Lung (tissue), 12 donors: ENCODE data around the gene ANGPTL8. TPM values are rescaled to one million over a fixed set of nuclear protein-coding genes. Genes with fewer than 3 reads are reported as not detected.

Source experiments
- ATAC-seq: fragments of 200-7000 bp; cut with Tn5 transposase; one replicate; pipeline ENCODE4 v1.9.1; 2020; ENCODE audit warnings: moderate number of reproducible peaks; ENCODE audit not compliant: insufficient read depth, low FRiP score
- DNase-seq, 3 donors: peaks; one replicate each; pipeline ENCODE4 v3.0.0-alpha.2; 2013 to 2017
- H3K27ac ChIP-seq, 2 donors: one replicate each; pipeline ENCODE4 v1.5.1; 2013; ENCODE audit warnings: mild to moderate bottlenecking in 2 of 2, moderate library complexity in 2 of 2, control low read depth in 1 of 2, inconsistent platforms in 1 of 2, low read depth in 1 of 2, low read length in 1 of 2
- H3K27me3 ChIP-seq, 3 donors: one replicate each; pipeline ENCODE4 v1.5.1; 2013; ENCODE audit warnings: low read length in 2 of 3; ENCODE audit not compliant: control insufficient read depth in 3 of 3, insufficient read depth in 3 of 3
- H3K36me3 ChIP-seq, 4 donors: one replicate each; pipeline ENCODE4 v1.5.1; 2013; ENCODE audit warnings: low read length in 4 of 4, mild to moderate bottlenecking in 1 of 4, moderate library complexity in 1 of 4; ENCODE audit not compliant: control insufficient read depth in 4 of 4, insufficient read depth in 4 of 4
- H3K4me1 ChIP-seq, 5 donors: one replicate each; pipeline ENCODE4 v1.5.1; 2013; ENCODE audit warnings: low read length in 5 of 5, mild to moderate bottlenecking in 2 of 5, moderate library complexity in 1 of 5; ENCODE audit not compliant: control insufficient read depth in 5 of 5, insufficient read depth in 5 of 5
- H3K4me3 ChIP-seq: one replicate; pipeline ENCODE4 v1.5.1; 2013; ENCODE audit warnings: mild to moderate bottlenecking, control low read depth, moderate library complexity
- H3K9ac ChIP-seq, 2 donors: one replicate each; pipeline ENCODE4 v1.5.1; 2013; ENCODE audit warnings: low read length in 2 of 2, control low read depth in 1 of 2; ENCODE audit not compliant: insufficient read depth in 1 of 2
- H3K9me3 ChIP-seq, 4 donors: one replicate each; pipeline ENCODE4 v1.5.1; 2013; ENCODE audit warnings: low read length in 3 of 4, mild to moderate bottlenecking in 1 of 4, moderate library complexity in 1 of 4; ENCODE audit not compliant: control insufficient read depth in 4 of 4, insufficient read depth in 3 of 4
- WGBS, 2 donors: extraction: QIAGEN DNeasy Blood & Tissue Kit; methylation state at CpG; one replicate each; pipeline ENCODE4 v1.1.7; 2013; 5-methylcytosine and 5-hydroxymethylcytosine counted together
- polyA plus RNA-seq, 2 donors: library from polyadenylated mRNA; stranded (reverse); fragments of 200-250 nt; gene quantifications; one replicate each; pipeline ENCODE4 v1.2.1, GENCODE V29; 2013
- total RNA-seq, 2 donors: library from RNA; depleted of rRNA in 1 of 2; stranded (reverse); fragments of >200 nt in 1 of 2; gene quantifications; one replicate each; pipeline ENCODE4 v1.2.1, GENCODE V29; 2014 to 2021
- TF ChIP-seq, protein P1 (sequence below): IDR thresholded peaks from 2 replicates; pipeline ENCODE4 v1.5.1; 2012; ENCODE audit warnings: mild to moderate bottlenecking; ENCODE audit errors: control extremely low read depth, extremely low read depth
- donor health status: control.
- donor health status: control.
- donor health status: Bipolar disorder and iron deficiency.
- donor health status: healthy.
- donor health status: DM: yes; HTN: yes; CAD: no.

Gene ANGPTL8
- total and polyA plus RNA-seq, 4 donors = 0.19 to 1.0 TPM; not detected in 2

DNA sequence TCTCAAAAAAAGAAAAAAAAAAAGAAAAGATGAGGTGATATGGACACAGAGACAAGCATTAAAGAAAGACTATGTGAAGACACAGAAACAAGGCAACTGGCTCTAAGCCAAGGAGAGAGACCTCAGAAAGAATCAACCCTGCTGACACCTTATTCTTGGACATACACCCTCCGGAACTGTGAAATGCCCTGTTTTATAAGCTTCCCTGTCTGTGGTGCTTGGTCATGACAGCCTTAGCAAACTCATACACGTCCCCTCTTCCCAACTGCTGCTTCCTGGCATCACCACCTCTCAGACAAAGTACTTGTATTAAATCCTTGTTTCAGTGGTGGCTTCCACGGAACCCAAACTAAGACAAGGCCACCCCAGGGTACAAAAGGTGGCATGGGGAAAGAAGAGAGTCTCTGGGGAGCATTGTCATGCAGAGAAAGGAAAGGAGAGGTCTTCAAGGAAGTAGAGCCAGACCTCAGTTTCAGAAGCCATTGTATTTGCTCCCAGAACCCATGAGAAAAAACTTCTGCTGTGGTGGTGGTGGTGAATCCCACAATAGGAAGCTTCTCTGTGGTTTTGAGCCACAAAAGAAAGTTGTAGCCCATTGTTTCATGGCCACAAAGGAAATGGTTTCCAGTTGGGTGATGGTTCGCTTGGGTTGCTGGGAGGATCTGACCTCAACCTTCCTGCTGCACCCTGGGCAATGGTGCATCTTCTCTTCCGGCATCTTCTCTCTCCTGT, 40.3 kb downstream of the ANGPTL8 start:
- no peaks in the 10 kb centered on the region for H3K9me3 ChIP-seq
- H3K9ac ChIP-seq = no peak overlapping the region
- H3K27me3 ChIP-seq = no peaks in the 10 kb centered on the region
- 34 to 54% methylated on average over 5 of the region's 5 CpGs for WGBS, 2 donors
- no peaks in the 10 kb centered on the region for H3K36me3 ChIP-seq
- no peak overlapping the region for H3K27ac ChIP-seq
- DNase-seq = peak in 1 of 3 donors; percentile 37
- TF ChIP-seq, protein P1, sequence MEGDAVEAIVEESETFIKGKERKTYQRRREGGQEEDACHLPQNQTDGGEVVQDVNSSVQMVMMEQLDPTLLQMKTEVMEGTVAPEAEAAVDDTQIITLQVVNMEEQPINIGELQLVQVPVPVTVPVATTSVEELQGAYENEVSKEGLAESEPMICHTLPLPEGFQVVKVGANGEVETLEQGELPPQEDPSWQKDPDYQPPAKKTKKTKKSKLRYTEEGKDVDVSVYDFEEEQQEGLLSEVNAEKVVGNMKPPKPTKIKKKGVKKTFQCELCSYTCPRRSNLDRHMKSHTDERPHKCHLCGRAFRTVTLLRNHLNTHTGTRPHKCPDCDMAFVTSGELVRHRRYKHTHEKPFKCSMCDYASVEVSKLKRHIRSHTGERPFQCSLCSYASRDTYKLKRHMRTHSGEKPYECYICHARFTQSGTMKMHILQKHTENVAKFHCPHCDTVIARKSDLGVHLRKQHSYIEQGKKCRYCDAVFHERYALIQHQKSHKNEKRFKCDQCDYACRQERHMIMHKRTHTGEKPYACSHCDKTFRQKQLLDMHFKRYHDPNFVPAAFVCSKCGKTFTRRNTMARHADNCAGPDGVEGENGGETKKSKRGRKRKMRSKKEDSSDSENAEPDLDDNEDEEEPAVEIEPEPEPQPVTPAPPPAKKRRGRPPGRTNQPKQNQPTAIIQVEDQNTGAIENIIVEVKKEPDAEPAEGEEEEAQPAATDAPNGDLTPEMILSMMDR = no peak
- ATAC-seq = no peak
- peaks cover 0 to 9% (median 0%) of the 10 kb centered on the region in 5 donors for H3K4me1 ChIP-seq
- H3K4me3 ChIP-seq = no peak overlapping the region

DNA sequence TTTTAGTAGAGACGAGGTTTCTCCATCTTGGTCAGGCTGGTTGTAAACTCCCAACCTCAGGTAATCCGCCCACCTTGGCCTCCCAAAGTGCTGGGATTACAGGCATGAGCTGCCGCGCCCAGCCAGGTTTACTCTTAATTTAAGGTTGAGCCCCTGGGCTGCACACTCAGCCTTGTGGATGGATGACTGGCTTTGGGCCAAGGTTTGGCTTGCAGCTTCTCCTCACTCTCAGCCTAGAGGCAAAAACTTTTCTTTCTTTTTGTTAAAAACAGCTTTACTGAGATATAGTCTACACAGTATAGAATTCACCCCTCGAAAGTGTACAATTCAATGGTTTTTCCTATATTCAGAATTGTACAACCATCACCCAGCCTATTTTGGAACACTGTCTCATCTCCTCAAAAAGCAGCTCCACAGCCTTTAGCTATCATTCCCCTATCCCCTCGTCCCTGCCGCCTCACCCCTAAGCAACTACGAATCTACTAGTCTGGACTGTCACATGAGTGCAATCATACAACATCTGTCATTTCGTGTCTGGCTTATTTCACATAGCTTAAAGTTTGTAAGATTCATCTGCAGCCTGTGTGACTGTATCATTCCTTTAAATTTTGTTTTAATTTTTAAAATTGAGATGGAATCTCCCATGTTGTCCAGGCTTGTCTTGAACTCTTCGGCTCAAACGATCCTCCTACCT, 42.1 kb downstream of the ANGPTL8 start:
- ATAC-seq (no peak), DNase-seq (peak in 2 of 3 donors; percentile 50 to 75)
- no peak overlapping the region for H3K4me3 ChIP-seq
- 80 to 87% methylated on average over 11 of the region's 11 CpGs for WGBS, 2 donors
- H3K27ac ChIP-seq = no peak overlapping the region
- TF ChIP-seq, protein P1 = no peak
- no peak overlapping the region for H3K9ac ChIP-seq
- no peaks in the 10 kb centered on the region for H3K36me3 ChIP-seq
- no peaks in the 10 kb centered on the region for H3K27me3 ChIP-seq
- peaks cover 0 to 11% (median 0%) of the 10 kb centered on the region in 5 donors for H3K4me1 ChIP-seq
- no peaks in the 10 kb centered on the region for H3K9me3 ChIP-seq

DNA sequence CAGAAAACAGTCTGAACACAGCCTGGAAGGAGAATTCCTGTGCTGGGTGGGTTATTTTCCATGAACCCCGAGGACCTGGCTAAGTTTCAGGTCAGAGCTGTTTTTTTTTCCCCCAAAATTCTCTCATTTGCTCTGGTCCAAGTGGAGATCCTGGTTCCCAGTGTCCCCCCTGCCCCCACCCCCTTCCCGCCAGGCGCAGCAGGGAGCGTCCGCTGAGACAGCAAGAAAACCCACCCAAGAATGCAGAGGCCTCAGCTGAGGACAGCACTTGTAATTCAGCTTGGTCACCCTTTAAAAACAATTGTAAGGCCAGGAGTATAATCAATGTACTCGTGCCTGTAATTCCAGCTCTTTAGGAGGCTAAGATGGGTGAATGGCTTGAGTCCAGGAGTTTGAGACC, 45.1 kb downstream of the ANGPTL8 start:
- TF ChIP-seq, protein P1 = no peak
- ATAC-seq (no peak), DNase-seq (peak in 2 of 3 donors; percentile 26 to 46)
- no peak overlapping the region for H3K27ac ChIP-seq
- no peak overlapping the region for H3K4me3 ChIP-seq
- no peaks in the 10 kb centered on the region for H3K36me3 ChIP-seq
- no peaks in the 10 kb centered on the region for H3K9me3 ChIP-seq
- peaks cover 0 to 17% (median 2%) of the 10 kb centered on the region in 5 donors for H3K4me1 ChIP-seq
- 64 to 77% methylated on average over 6 of the region's 6 CpGs for WGBS, 2 donors
- no peaks in the 10 kb centered on the region for H3K27me3 ChIP-seq
- no peak overlapping the region for H3K9ac ChIP-seq
